ENCODE data around the gene LRIT2.
"Not testable (repeated sequence)": the region's sequence is repeated elsewhere in the genome, so short reads cannot be mapped to it uniquely, and the experiment has no call there.

The LRIT2 gene

DNA sequence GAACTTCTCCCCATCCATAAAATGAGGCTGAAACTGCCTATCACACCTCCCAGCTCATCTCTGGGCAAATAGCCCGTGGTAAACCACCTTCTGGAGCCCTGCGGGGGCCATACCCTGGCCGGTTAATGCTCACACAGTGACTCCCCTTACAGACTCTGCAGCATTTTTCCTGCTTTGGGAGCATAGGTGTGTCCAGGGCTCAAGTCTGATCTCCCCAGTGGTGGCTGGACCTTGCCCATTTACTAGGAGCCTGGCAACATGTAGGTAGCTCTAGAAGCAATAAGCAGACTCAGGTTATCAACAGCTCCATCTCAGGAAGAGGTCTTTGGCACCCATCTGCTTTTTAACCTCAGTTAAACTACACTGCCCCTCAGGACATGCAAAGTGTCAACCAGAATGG lies 36.5 kb downstream of the LRIT2 start:
- no peak for DNase-seq (ENCODE audit: low spot score)
- Histone ChIP-seq H3K4me3 (no peak overlapping the region), H3K27ac (no peak overlapping the region)
- TF ChIP-seq, protein P1, sequence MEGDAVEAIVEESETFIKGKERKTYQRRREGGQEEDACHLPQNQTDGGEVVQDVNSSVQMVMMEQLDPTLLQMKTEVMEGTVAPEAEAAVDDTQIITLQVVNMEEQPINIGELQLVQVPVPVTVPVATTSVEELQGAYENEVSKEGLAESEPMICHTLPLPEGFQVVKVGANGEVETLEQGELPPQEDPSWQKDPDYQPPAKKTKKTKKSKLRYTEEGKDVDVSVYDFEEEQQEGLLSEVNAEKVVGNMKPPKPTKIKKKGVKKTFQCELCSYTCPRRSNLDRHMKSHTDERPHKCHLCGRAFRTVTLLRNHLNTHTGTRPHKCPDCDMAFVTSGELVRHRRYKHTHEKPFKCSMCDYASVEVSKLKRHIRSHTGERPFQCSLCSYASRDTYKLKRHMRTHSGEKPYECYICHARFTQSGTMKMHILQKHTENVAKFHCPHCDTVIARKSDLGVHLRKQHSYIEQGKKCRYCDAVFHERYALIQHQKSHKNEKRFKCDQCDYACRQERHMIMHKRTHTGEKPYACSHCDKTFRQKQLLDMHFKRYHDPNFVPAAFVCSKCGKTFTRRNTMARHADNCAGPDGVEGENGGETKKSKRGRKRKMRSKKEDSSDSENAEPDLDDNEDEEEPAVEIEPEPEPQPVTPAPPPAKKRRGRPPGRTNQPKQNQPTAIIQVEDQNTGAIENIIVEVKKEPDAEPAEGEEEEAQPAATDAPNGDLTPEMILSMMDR (IDR thresholded peaks at IDR 0.05): no peak

DNA sequence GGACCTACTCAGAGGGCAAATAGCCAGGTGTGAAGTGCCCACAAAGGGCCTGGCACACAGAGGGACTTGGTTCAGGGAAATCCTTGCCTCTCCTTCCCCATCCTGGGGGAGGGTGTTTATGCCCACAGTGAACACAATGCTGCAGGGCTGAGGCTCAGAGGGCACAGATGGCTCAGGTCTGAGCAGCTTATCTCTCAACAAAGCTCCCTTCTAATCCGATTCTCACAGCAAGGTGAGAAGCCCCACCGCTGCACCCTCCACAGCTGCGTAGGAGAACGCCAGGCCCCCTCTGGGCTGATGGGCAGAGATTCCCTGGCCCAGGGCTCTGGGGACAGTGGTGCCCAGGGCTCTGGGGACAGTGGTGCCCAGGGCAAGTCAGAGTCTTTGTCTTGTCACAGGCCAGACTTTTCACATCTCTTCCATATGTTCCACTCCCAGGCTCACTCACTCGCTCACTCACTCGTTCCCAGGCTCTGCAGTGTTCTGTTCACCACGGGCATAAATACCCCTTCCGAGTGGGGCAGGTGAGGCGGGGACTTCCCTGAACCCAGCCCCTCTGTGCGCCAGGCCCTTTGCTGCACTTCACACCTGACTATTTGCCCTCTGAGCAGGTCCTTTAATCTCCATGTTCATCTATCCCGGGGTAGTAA lies 39.7 kb downstream of the LRIT2 start:
- no peak for DNase-seq (ENCODE audit: low spot score)
- TF ChIP-seq, protein P1 (IDR thresholded peaks at IDR 0.05): no peak
- H3K27ac ChIP-seq: no peak overlapping the region
- H3K4me3 ChIP-seq: no peak overlapping the region

DNA sequence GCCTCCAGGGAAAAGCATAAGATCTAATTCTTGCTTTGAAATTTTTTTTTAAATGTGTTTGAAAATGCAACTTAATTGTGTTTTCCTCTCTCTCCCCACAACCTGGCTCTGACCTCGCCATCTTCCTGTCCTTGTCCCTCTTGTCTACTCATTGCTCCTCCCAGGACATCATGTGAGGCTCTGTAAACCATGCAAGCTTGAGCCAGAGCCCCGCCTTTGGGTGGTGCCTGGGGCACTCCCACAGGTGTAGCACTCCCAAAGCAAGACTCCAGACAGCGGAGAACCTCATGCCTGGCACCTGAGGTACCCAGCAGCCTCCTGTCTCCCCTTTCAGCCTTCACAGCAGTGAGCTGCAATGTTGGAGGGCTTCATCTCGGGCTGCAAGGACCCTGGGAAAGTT lies 40.8 kb downstream of the LRIT2 start:
- TF ChIP-seq, protein P1 (IDR thresholded peaks at IDR 0.05): no peak
- no peak overlapping the region for H3K4me3 ChIP-seq
- no peak overlapping the region for H3K27ac ChIP-seq
- no peak for DNase-seq (ENCODE audit: low spot score)

DNA sequence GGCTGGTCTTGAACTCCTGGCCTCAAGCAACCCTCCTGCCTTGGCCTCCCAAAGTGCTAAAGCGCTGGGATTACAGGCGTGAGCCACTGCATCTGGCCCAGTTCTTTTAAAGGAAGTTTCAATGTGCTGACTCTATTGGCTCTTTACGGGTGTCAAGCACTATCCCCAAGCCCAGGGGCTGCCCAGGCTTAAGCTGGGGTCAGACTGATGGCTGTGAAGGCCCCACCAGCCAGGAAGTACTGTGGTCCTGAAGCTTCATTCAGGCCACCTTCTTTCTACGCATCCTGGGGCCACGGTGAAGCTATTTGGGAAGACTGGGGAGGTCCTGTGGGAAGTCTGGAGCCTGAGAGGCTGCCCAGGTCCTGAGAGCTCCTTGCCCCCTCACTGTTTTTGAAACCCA lies 43.7 kb downstream of the LRIT2 start:
- TF ChIP-seq, protein P1 (IDR thresholded peaks at IDR 0.05): no peak
- DNase-seq (ENCODE audit: low spot score): no peak
- no peak overlapping the region for H3K4me3 ChIP-seq

DNA sequence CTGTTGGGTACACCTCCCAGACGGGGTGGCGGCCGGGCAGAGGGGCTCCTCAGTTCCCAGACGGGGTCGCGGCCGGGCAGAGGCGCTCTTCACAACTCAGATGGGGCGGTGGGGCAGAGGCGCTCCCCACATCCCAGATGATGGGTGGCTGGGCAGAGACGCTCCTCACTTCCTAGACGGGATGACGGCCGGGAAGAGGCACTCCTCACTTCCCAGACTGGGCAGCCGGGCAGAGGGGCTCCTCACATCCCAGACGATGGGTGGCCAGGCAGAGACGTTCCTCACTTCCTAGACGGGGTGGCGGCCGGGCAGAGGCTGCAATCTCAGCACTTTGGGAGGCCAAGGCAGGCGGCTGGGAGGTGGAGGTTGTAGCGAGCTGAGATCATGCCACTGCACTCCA lies 45.0 kb downstream of the LRIT2 start:
- DNase-seq (ENCODE audit: low spot score): peak; percentile 19
- not testable (repeated sequence) for H3K4me3 ChIP-seq, H3K27ac ChIP-seq

More for the DNA sequence above, 43.7 kb downstream of the LRIT2 start:
- H3K27ac ChIP-seq: no peak overlapping the region

DNA sequence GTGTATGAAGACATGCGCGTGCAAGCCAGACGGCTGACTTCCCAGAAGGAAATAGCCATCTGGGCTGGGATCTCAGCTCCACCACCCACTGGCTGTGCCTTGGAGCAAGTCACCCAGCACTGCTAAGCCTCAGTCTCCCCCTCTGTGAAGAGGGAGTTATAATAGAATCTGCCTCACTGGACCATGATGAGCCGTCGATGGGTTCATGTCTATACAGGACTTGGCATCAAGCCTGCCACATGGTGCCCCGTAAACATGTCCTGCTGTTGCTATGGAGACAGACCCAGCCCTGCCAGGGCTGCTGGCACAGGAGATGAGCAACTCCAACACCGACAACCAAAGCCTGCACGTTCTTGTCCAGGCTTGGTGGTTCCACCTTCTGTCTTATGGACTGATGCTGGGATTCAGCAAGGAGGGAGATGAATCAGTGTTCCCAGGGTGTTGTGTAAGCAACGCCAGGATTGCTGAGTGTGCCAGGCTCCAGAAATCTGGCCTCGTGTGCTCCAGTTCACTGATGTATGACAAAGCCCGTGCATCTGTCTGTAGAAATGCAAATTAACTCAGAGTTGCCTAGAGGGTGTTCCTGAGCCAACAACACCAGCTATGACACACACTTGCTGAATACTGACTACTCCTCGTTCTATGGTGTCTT lies 46.2 kb downstream of the LRIT2 start:
- Histone ChIP-seq H3K27ac (no peak overlapping the region), H3K4me3 (no peak overlapping the region)
- DNase-seq (ENCODE audit: low spot score): peak; percentile 70
- TF ChIP-seq, protein P1 (IDR thresholded peaks at IDR 0.05): no peak

DNA sequence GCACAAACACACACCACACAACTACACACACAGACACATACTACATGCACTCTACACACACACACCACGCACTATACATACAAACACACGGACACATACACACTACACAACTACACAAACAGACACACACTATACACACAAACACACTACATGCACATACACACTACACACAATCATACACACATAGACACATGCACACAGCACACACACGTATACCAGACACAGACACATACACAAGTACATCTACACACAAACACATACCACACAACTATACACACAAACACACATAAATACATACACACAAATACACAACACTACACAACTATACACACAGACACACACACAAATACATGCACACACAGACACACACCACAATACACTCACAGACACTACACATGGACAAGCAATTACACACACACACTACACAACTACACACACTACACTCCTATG lies 47.2 kb downstream of the LRIT2 start:
- DNase-seq (ENCODE audit: low spot score): peak; percentile 9
- TF ChIP-seq, protein P1 (IDR thresholded peaks at IDR 0.05): no peak
- no peak overlapping the region for H3K27ac ChIP-seq
- no peak overlapping the region for H3K4me3 ChIP-seq

Measured in coronary artery (tissue), 2 donors.